Skeletal muscle tissue (tissue), 4 donors: ENCODE data around the gene SAYSD1. TPM values are rescaled to one million over a fixed set of nuclear protein-coding genes. Genes with fewer than 3 reads are reported as not detected.

Source experiments
- H3K27ac ChIP-seq: one replicate; pipeline ENCODE4 v1.7.0; 2013; ENCODE audit warnings: mild to moderate bottlenecking, low read depth, low read length, inconsistent platforms
- H3K27me3 ChIP-seq, 3 donors: one replicate each; pipeline ENCODE4 v1.7.0; 2013; ENCODE audit warnings: low read length in 3 of 3; ENCODE audit not compliant: control insufficient read depth in 3 of 3, insufficient read depth in 3 of 3
- H3K36me3 ChIP-seq, 3 donors: one replicate each; pipeline ENCODE4 v1.7.0; 2013; ENCODE audit warnings: low read length in 3 of 3; ENCODE audit not compliant: control insufficient read depth in 3 of 3, insufficient read depth in 3 of 3
- H3K4me1 ChIP-seq, 3 donors: one replicate each; pipeline ENCODE4 v1.7.0; 2013; ENCODE audit warnings: low read length in 3 of 3, mild to moderate bottlenecking in 3 of 3; ENCODE audit not compliant: control insufficient read depth in 3 of 3, insufficient read depth in 3 of 3
- H3K4me3 ChIP-seq, 3 donors: one replicate each; pipeline ENCODE4 v1.7.0; 2013; ENCODE audit warnings: low read length in 3 of 3
- H3K9ac ChIP-seq, 3 donors: one replicate each; pipeline ENCODE4 v1.7.0; 2013; ENCODE audit warnings: low read length in 3 of 3, mild to moderate bottlenecking in 3 of 3, moderate library complexity in 2 of 3, low read depth in 1 of 3
- H3K9me3 ChIP-seq, 3 donors: one replicate each; pipeline ENCODE4 v1.7.0; 2013; ENCODE audit warnings: low read length in 3 of 3; ENCODE audit not compliant: control insufficient read depth in 3 of 3
- total RNA-seq: library from RNA; depleted of rRNA; stranded (reverse); fragments of >200 nt; gene quantifications from one replicate; pipeline ENCODE4 v1.2.3, GENCODE V29; 2014
- donor health status: Osteomylitis.

The SAYSD1 gene
- total RNA-seq, 1 donor from 2014 or later = 17.2 TPM

GRCh38 chr6:39075010-39075686 is 39.8 kb downstream of the SAYSD1 start:
- no peak overlapping the region for H3K9ac ChIP-seq
- H3K9me3 ChIP-seq = no peaks in the 10 kb centered on the region
- no peak overlapping the region for H3K4me3 ChIP-seq
- no peaks in the 10 kb centered on the region for H3K36me3 ChIP-seq
- peaks cover 0 to 10% (median 0%) of the 10 kb centered on the region in 3 donors for H3K27me3 ChIP-seq
- no peak overlapping the region for H3K27ac ChIP-seq
- no peaks in the 10 kb centered on the region for H3K4me1 ChIP-seq

- Histone ChIP-seq H3K9ac (no peak overlapping the region), H3K4me1 (no peaks in the 10 kb centered on the region), H3K36me3 (no peaks in the 10 kb centered on the region), H3K4me3 (no peak overlapping the region), H3K27ac (no peak overlapping the region), H3K27me3 (peaks cover 0 to 10% (median 0%) of the 10 kb centered on the region in 3 donors), H3K9me3 (no peaks in the 10 kb centered on the region)
These were observed 40.5 kb downstream of the SAYSD1 start for GRCh38 chr6:39074486-39074885.

- Histone ChIP-seq H3K9me3 (no peaks in the 10 kb centered on the region), H3K4me1 (no peaks in the 10 kb centered on the region), H3K4me3 (no peak overlapping the region), H3K27ac (no peak overlapping the region), H3K36me3 (no peaks in the 10 kb centered on the region), H3K27me3 (peaks cover 0 to 10% (median 0%) of the 10 kb centered on the region in 3 donors), H3K9ac (no peak overlapping the region)
These were observed 41.3 kb downstream of the SAYSD1 start for GRCh38 chr6:39073471-39074355.

GRCh38 chr6:39072830-39073229 is 42.2 kb downstream of the SAYSD1 start:
- Histone ChIP-seq H3K4me1 (no peaks in the 10 kb centered on the region), H3K9me3 (no peaks in the 10 kb centered on the region), H3K4me3 (no peak overlapping the region), H3K36me3 (no peaks in the 10 kb centered on the region), H3K27me3 (peaks cover 0 to 9% (median 0%) of the 10 kb centered on the region in 3 donors), H3K27ac (no peak overlapping the region), H3K9ac (no peak overlapping the region)

- H3K9me3 ChIP-seq = no peaks in the 10 kb centered on the region
- H3K9ac ChIP-seq = no peak overlapping the region
- H3K27ac ChIP-seq = no peak overlapping the region
- no peaks in the 10 kb centered on the region for H3K36me3 ChIP-seq
- peaks cover 0 to 33% (median 6%) of the 10 kb centered on the region in 3 donors for H3K27me3 ChIP-seq
- H3K4me1 ChIP-seq = no peaks in the 10 kb centered on the region
- H3K4me3 ChIP-seq = no peak overlapping the region
These were observed 46.6 kb downstream of the SAYSD1 start for GRCh38 chr6:39068391-39068790.

- no peak overlapping the region for H3K9ac ChIP-seq
- H3K36me3 ChIP-seq = no peaks in the 10 kb centered on the region
- H3K4me1 ChIP-seq = no peaks in the 10 kb centered on the region
- no peak overlapping the region for H3K4me3 ChIP-seq
- H3K9me3 ChIP-seq = no peaks in the 10 kb centered on the region
- H3K27me3 ChIP-seq = peaks cover 0 to 48% (median 23%) of the 10 kb centered on the region in 3 donors
- H3K27ac ChIP-seq = no peak overlapping the region
These were observed 49.4 kb downstream of the SAYSD1 start for GRCh38 chr6:39065561-39065960.

- no peaks in the 10 kb centered on the region for H3K9me3 ChIP-seq
- H3K27ac ChIP-seq = no peak overlapping the region
- H3K4me1 ChIP-seq = no peaks in the 10 kb centered on the region
- H3K36me3 ChIP-seq = no peaks in the 10 kb centered on the region
- H3K27me3 ChIP-seq = peaks cover 0 to 60% (median 38%) of the 10 kb centered on the region in 3 donors
- H3K9ac ChIP-seq = no peak overlapping the region
- no peak overlapping the region for H3K4me3 ChIP-seq
These were observed 51.5 kb downstream of the SAYSD1 start for GRCh38 chr6:39063526-39063925.

GRCh38 chr6:39062014-39062740 is 52.8 kb downstream of the SAYSD1 start:
- no peaks in the 10 kb centered on the region for H3K4me1 ChIP-seq
- no peak overlapping the region for H3K4me3 ChIP-seq
- no peak overlapping the region for H3K9ac ChIP-seq
- no peaks in the 10 kb centered on the region for H3K9me3 ChIP-seq
- no peaks in the 10 kb centered on the region for H3K36me3 ChIP-seq
- no peak overlapping the region for H3K27ac ChIP-seq
- H3K27me3 ChIP-seq = peaks cover 0 to 63% (median 46%) of the 10 kb centered on the region in 3 donors

- Histone ChIP-seq H3K27ac (no peak overlapping the region), H3K4me1 (no peaks in the 10 kb centered on the region), H3K36me3 (no peaks in the 10 kb centered on the region), H3K9me3 (no peaks in the 10 kb centered on the region), H3K9ac (no peak overlapping the region), H3K27me3 (peaks cover 0 to 59% (median 43%) of the 10 kb centered on the region in 3 donors), H3K4me3 (no peak overlapping the region)
These were observed 53.4 kb downstream of the SAYSD1 start for GRCh38 chr6:39061588-39061987.
